Osteocyte (in vitro differentiated cells): ENCODE measurements around the gene CBARP. TPM values are rescaled to one million over a fixed set of nuclear protein-coding genes. Genes with fewer than 3 reads are reported as not detected.
"Not testable (repeated sequence)": the region's sequence is repeated elsewhere in the genome, so short reads cannot be mapped to it uniquely, and the experiment has no call there.

ENCODE experiments used
- DNase-seq: peaks from one replicate; pipeline ENCODE4 v3.0.0; 2021; ENCODE audit warnings: mixed read lengths; ENCODE audit not compliant: unreplicated experiment; ENCODE audit errors: extremely low spot score
- H3K27ac Mint-ChIP-seq: one replicate; pipeline ENCODE4 v1.8.0; 2021; ENCODE audit warnings: mild to moderate bottlenecking, mixed read lengths; ENCODE audit not compliant: unreplicated experiment
- H3K27me3 Mint-ChIP-seq: one replicate; pipeline ENCODE4 v1.8.0; 2021; ENCODE audit warnings: mixed read lengths; ENCODE audit not compliant: unreplicated experiment
- H3K36me3 Mint-ChIP-seq: one replicate; pipeline ENCODE4 v1.8.0; 2021; ENCODE audit warnings: mixed read lengths; ENCODE audit not compliant: unreplicated experiment
- H3K4me1 Mint-ChIP-seq: one replicate; pipeline ENCODE4 v1.8.0; 2021; ENCODE audit warnings: mixed read lengths; ENCODE audit not compliant: unreplicated experiment
- H3K4me3 Mint-ChIP-seq: one replicate; pipeline ENCODE4 v1.8.0; 2021; ENCODE audit warnings: mild to moderate bottlenecking, moderate library complexity, mixed read lengths; ENCODE audit not compliant: unreplicated experiment
- H3K9me3 Mint-ChIP-seq: one replicate; pipeline ENCODE4 v1.8.0; 2021; ENCODE audit warnings: mixed read lengths; ENCODE audit not compliant: unreplicated experiment
- CTCF ChIP-seq: fragments of 200-600 bp; sonication (generic); IDR thresholded peaks from 2 replicates; pipeline ENCODE4 v1.5.0; 2021; ENCODE audit warnings: antibody characterized with exemption, mild to moderate bottlenecking, moderate library complexity
- total RNA-seq: library from RNA; stranded (reverse); gene quantifications from 2 replicates; pipeline ENCODE4 v1.2.1, GENCODE V29; 2021

The CBARP gene
- total RNA-seq, 1 donor from 2014 or later: 6.9 TPM

DNA sequence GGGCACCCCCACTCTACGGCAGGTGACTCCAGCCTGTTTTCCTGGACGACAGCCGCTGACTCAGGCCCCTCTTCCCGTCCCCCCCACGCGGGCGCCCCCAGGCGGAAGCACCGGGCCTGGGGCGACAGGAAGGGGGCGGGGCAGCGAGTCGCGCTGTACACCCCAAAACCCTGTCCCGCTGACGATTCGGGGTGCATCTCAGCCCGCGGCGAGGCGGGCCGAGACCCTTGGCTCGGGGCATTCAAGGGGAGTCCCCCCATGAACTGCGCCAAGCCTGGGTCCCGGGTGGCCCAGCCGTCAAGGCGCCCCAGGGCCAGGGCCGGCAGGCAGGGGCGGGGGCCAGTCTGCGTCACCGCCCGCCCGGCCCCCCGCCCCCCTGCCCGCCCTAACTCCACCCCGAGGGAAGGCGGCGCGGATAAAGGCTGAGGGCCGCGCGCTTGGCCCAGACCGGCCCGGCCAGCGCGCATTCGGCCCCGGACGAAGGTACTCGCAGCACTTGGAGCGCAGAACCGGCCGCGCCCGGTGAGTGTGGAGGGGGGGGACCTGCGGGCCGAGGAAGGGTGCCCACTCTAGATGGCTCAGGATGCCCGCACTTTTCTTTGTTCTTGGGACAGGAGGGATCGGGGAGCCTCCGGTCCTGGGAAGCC, 10.5 kb upstream of the CBARP start, which contains the start of gene MIDN:
MIDN (plus strand) TSS at position 445 of the 647 bp plus-strand sequence. CDS start 1,714 bp downstream, outside the sequence.
- Mint-ChIP-seq H3K4me3 (peak within 1 kb of the TSS; percentile 79), H3K9me3 (no peaks in the 10 kb centered on the region), H3K27me3 (no peaks in the 10 kb centered on the region), H3K27ac (peak within 1 kb of the TSS; percentile 86), H3K36me3 (peaks cover 8% of the 10 kb centered on the region), H3K4me1 (peaks cover 21% of the 10 kb centered on the region)
- no peak for TF ChIP-seq CTCF
- DNase-seq: peak; percentile 93

GRCh38 chr19:1247748-1248138, 9.9 kb upstream of the CBARP start:
- Mint-ChIP-seq H3K27ac (no peak overlapping the region), H3K27me3 (no peaks in the 10 kb centered on the region), H3K4me1 (peaks cover 24% of the 10 kb centered on the region), H3K36me3 (peaks cover 8% of the 10 kb centered on the region), H3K4me3 (no peak overlapping the region), H3K9me3 (no peaks in the 10 kb centered on the region)
- DNase-seq: no peak
- no peak for TF ChIP-seq CTCF

- Mint-ChIP-seq H3K4me1 (peaks cover 29% of the 10 kb centered on the region), H3K27ac (peak overlapping the region; percentile 44)
- not testable (repeated sequence) for H3K36me3 Mint-ChIP-seq, H3K9me3 Mint-ChIP-seq, DNase-seq, H3K4me3 Mint-ChIP-seq, H3K27me3 Mint-ChIP-seq
Observed at GRCh38 chr19:1246265-1247087, 8.7 kb upstream of the CBARP start.

DNA sequence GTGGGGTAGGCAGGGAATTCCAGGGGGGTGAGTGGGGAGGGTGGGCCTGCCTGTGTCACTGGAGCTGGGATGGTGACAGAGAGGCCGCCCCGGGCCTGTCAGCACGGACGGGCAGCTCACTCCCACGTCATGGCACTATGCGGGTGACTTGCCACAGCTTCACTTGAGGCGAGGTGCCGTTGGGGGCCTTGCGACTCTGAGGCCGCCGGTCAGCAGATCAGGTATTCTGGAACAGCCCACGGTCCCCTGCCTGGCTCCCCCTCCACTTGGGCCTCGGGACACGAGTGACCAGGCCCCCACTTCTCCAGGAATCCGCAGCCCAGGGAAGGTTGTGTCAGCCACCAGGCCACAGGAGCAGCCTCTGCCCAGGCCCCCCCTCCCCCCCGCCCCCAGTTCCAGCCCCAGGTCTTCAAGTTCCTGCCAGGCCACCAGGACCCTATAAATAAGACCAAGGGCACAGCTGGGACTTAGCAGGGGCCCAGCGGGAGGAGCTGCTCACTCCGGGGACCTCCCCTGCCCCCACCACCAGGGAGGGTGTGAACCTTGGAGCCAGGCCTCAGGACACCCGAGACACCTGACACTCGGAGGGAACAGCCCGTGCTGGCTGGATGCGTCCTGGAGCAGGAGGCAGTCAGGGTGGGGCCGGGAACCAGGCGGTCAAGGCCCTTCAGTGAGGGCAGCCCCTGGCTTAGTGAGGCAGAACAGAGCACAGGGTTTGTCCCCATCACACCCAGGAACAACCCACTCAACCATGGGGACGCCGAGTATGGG, 7.9 kb upstream of the CBARP start:
- H3K9me3 Mint-ChIP-seq: no peaks in the 10 kb centered on the region
- no peak for TF ChIP-seq CTCF
- H3K4me1 Mint-ChIP-seq: peaks cover 37% of the 10 kb centered on the region
- no peak overlapping the region for H3K4me3 Mint-ChIP-seq
- no peak overlapping the region for H3K27ac Mint-ChIP-seq
- no peak for DNase-seq
- no peaks in the 10 kb centered on the region for H3K36me3 Mint-ChIP-seq
- H3K27me3 Mint-ChIP-seq: no peaks in the 10 kb centered on the region

- Mint-ChIP-seq H3K36me3 (no peaks in the 10 kb centered on the region), H3K27me3 (no peaks in the 10 kb centered on the region), H3K4me3 (peak overlapping the region; percentile 60), H3K9me3 (no peaks in the 10 kb centered on the region), H3K27ac (peak overlapping the region; percentile 85), H3K4me1 (peaks cover 38% of the 10 kb centered on the region)
- DNase-seq: no peak
- TF ChIP-seq CTCF: no peak
Observed at GRCh38 chr19:1244693-1245451, 7.1 kb upstream of the CBARP start.
